ENCODE results near the gene ERBB2. TPM values are rescaled to one million over a fixed set of nuclear protein-coding genes. Genes with fewer than 3 reads are reported as not detected.
A peak's percentile ranks its signal among the peaks of the same experiment; 100 is the strongest.

The ERBB2 gene
- total and polyA plus RNA-seq, 10 of the 15 experiments (the other 5 are each of a cell fraction or from before 2014, with no cell fraction given) = 0.39 to 7.0 (median 4.3) TPM

- TF ChIP-seq CHD1 (IDR thresholded peaks at IDR 0.05; ENCODE audit: low read depth, low read length) (no peak), IKZF1 (conservative IDR thresholded peaks at IDR 0.05) (peak; percentile 94), BRCA1 (IDR thresholded peaks at IDR 0.05; ENCODE audit: low read depth, low read length) (no peak), SMAD5 (IDR thresholded peaks at IDR 0.05; ENCODE audit: low read depth) (no peak), RCOR1 (conservative IDR thresholded peaks at IDR 0.05; ENCODE audit: low read depth, low read length) (no peak), EED (IDR thresholded peaks at IDR 0.05; ENCODE audit: low read depth) (peak; percentile 66), BCL11A (IDR thresholded peaks at IDR 0.05; ENCODE audit: low read depth, low read length) (peak; percentile 39; the same call in 1 of the 2 replicates), STAT3 (IDR thresholded peaks at IDR 0.05; ENCODE audit: low read depth, low read length) (no peak), KAT2A (conservative IDR thresholded peaks at IDR 0.05; ENCODE audit: control insufficient read depth, low read depth, low read length) (no peak), ZNF24 (IDR thresholded peaks at IDR 0.05) (no peak), FOS (IDR thresholded peaks at IDR 0.05; ENCODE audit: borderline replicate concordance, extremely low read depth, insufficient read length) (no peak), MTA2 (IDR thresholded peaks at IDR 0.05; ENCODE audit: low read depth) (peak; percentile 82), POU2F2 (IDR thresholded peaks at IDR 0.05; ENCODE audit: borderline replicate concordance, low read depth, low read length) (0 out of 3 replicates have a peak, but pooled peaks have one; percentile 21), GATAD2B (conservative IDR thresholded peaks at IDR 0.05; ENCODE audit: low read depth) (peak; percentile 76), MEF2B (IDR thresholded peaks at IDR 0.05; ENCODE audit: partially characterized antibody, poor library complexity, severe bottlenecking) (peak; percentile 45), WRNIP1 (IDR thresholded peaks at IDR 0.05; ENCODE audit: borderline replicate concordance, low read depth, low read length) (no peak)
- TF ChIP-seq, protein P1, sequence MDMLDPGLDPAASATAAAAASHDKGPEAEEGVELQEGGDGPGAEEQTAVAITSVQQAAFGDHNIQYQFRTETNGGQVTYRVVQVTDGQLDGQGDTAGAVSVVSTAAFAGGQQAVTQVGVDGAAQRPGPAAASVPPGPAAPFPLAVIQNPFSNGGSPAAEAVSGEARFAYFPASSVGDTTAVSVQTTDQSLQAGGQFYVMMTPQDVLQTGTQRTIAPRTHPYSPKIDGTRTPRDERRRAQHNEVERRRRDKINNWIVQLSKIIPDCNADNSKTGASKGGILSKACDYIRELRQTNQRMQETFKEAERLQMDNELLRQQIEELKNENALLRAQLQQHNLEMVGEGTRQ (IDR thresholded peaks at IDR 0.05; ENCODE audit: borderline replicate concordance, low read depth, low read length) = no peak; the same call in 1 of the 2 replicates
- TF ChIP-seq, protein P2, sequence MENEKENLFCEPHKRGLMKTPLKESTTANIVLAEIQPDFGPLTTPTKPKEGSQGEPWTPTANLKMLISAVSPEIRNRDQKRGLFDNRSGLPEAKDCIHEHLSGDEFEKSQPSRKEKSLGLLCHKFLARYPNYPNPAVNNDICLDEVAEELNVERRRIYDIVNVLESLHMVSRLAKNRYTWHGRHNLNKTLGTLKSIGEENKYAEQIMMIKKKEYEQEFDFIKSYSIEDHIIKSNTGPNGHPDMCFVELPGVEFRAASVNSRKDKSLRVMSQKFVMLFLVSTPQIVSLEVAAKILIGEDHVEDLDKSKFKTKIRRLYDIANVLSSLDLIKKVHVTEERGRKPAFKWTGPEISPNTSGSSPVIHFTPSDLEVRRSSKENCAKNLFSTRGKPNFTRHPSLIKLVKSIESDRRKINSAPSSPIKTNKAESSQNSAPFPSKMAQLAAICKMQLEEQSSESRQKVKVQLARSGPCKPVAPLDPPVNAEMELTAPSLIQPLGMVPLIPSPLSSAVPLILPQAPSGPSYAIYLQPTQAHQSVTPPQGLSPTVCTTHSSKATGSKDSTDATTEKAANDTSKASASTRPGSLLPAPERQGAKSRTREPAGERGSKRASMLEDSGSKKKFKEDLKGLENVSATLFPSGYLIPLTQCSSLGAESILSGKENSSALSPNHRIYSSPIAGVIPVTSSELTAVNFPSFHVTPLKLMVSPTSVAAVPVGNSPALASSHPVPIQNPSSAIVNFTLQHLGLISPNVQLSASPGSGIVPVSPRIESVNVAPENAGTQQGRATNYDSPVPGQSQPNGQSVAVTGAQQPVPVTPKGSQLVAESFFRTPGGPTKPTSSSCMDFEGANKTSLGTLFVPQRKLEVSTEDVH (IDR thresholded peaks at IDR 0.05; ENCODE audit: low read depth, partially characterized antibody) = no peak
- TF ChIP-seq, protein P3, sequence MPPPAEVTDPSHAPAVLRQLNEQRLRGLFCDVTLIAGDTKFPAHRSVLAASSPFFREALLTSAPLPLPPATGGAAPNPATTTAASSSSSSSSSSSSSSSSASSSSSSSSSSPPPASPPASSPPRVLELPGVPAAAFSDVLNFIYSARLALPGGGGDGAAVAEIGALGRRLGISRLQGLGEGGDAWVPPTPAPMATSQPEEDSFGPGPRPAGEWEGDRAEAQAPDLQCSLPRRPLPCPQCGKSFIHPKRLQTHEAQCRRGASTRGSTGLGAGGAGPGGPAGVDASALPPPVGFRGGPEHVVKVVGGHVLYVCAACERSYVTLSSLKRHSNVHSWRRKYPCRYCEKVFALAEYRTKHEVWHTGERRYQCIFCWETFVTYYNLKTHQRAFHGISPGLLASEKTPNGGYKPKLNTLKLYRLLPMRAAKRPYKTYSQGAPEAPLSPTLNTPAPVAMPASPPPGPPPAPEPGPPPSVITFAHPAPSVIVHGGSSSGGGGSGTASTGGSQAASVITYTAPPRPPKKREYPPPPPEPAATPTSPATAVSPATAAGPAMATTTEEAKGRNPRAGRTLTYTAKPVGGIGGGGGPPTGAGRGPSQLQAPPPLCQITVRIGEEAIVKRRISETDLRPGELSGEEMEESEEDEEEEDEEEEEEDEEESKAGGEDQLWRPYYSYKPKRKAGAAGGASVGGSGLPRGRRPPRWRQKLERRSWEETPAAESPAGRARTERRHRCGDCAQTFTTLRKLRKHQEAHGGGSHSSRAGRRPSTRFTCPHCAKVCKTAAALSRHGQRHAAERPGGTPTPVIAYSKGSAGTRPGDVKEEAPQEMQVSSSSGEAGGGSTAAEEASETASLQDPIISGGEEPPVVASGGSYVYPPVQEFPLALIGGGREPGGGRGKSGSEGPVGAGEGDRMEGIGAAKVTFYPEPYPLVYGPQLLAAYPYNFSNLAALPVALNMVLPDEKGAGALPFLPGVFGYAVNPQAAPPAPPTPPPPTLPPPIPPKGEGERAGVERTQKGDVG (CRISPR knock-in tag; IDR thresholded peaks at IDR 0.05) = no peak
- TF ChIP-seq, protein P4, sequence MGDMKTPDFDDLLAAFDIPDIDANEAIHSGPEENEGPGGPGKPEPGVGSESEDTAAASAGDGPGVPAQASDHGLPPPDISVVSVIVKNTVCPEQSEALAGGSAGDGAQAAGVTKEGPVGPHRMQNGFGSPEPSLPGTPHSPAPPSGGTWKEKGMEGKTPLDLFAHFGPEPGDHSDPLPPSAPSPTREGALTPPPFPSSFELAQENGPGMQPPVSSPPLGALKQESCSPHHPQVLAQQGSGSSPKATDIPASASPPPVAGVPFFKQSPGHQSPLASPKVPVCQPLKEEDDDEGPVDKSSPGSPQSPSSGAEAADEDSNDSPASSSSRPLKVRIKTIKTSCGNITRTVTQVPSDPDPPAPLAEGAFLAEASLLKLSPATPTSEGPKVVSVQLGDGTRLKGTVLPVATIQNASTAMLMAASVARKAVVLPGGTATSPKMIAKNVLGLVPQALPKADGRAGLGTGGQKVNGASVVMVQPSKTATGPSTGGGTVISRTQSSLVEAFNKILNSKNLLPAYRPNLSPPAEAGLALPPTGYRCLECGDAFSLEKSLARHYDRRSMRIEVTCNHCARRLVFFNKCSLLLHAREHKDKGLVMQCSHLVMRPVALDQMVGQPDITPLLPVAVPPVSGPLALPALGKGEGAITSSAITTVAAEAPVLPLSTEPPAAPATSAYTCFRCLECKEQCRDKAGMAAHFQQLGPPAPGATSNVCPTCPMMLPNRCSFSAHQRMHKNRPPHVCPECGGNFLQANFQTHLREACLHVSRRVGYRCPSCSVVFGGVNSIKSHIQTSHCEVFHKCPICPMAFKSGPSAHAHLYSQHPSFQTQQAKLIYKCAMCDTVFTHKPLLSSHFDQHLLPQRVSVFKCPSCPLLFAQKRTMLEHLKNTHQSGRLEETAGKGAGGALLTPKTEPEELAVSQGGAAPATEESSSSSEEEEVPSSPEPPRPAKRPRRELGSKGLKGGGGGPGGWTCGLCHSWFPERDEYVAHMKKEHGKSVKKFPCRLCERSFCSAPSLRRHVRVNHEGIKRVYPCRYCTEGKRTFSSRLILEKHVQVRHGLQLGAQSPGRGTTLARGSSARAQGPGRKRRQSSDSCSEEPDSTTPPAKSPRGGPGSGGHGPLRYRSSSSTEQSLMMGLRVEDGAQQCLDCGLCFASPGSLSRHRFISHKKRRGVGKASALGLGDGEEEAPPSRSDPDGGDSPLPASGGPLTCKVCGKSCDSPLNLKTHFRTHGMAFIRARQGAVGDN (IDR thresholded peaks at IDR 0.05) = peak; percentile 92
Measured at GRCh38 chr17:39767147-39767546, 67.3 kb downstream of the ERBB2 start (continued).
